Osteocyte (in vitro differentiated cells): ENCODE measurements around the gene SMU1. TPM values are rescaled to one million over a fixed set of nuclear protein-coding genes. Genes with fewer than 3 reads are reported as not detected.

Experiments
- DNase-seq: peaks from one replicate; pipeline ENCODE4 v3.0.0; 2021; ENCODE audit warnings: mixed read lengths; ENCODE audit not compliant: unreplicated experiment; ENCODE audit errors: extremely low spot score
- H3K27ac Mint-ChIP-seq: one replicate; pipeline ENCODE4 v1.8.0; 2021; ENCODE audit warnings: mild to moderate bottlenecking, mixed read lengths; ENCODE audit not compliant: unreplicated experiment
- H3K27me3 Mint-ChIP-seq: one replicate; pipeline ENCODE4 v1.8.0; 2021; ENCODE audit warnings: mixed read lengths; ENCODE audit not compliant: unreplicated experiment
- H3K36me3 Mint-ChIP-seq: one replicate; pipeline ENCODE4 v1.8.0; 2021; ENCODE audit warnings: mixed read lengths; ENCODE audit not compliant: unreplicated experiment
- H3K4me1 Mint-ChIP-seq: one replicate; pipeline ENCODE4 v1.8.0; 2021; ENCODE audit warnings: mixed read lengths; ENCODE audit not compliant: unreplicated experiment
- H3K4me3 Mint-ChIP-seq: one replicate; pipeline ENCODE4 v1.8.0; 2021; ENCODE audit warnings: mild to moderate bottlenecking, moderate library complexity, mixed read lengths; ENCODE audit not compliant: unreplicated experiment
- H3K9me3 Mint-ChIP-seq: one replicate; pipeline ENCODE4 v1.8.0; 2021; ENCODE audit warnings: mixed read lengths; ENCODE audit not compliant: unreplicated experiment
- CTCF ChIP-seq: fragments of 200-600 bp; sonication (generic); IDR thresholded peaks from 2 replicates; pipeline ENCODE4 v1.5.0; 2021; ENCODE audit warnings: antibody characterized with exemption, mild to moderate bottlenecking, moderate library complexity
- total RNA-seq: library from RNA; stranded (reverse); gene quantifications from 2 replicates; pipeline ENCODE4 v1.2.1, GENCODE V29; 2021

The SMU1 gene
- total RNA-seq, 1 donor from 2014 or later: 23.0 TPM

GRCh38 chr9:32992595-32993238 lies 83.8 kb downstream of the SMU1 start:
- Mint-ChIP-seq H3K4me3 (no peak overlapping the region), H3K4me1 (no peaks in the 10 kb centered on the region), H3K36me3 (peaks cover 26% of the 10 kb centered on the region), H3K27ac (no peak overlapping the region), H3K9me3 (no peaks in the 10 kb centered on the region), H3K27me3 (no peaks in the 10 kb centered on the region)
- TF ChIP-seq CTCF: no peak
- DNase-seq: no peak

DNA sequence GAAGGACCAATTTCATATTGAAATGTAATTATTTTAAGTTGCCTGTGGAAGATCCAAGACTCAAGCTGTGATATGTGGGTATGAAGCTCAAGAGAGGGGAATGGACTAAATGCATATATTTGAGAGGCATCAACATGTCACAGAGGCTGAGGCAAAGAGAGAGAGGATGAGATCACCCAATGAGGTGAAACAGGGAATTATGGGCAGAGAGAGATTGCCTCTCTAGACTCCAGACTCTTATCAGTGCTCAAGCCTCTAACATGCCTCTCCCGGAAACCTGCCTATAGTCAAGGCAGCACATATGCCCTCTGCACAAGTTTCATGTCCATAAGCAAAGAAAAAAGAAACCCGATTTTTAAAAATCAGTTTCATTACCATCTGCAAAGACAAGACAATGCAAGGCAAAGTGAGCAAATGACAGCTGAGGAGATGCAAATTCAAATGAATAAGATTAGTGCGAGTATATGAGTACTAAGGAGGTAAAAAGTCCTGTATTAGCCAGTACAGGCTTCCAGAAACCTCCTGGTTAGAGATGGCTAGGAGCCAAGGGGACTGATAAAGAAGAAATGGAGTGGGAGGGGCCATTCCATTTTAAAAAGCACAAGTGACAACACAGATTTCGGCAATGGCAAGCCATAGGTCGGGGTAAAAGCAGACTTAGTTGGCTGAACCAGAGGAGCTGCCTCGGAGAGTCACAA lies 84.4 kb downstream of the SMU1 start:
- no peak overlapping the region for H3K4me3 Mint-ChIP-seq
- no peak for TF ChIP-seq CTCF
- no peaks in the 10 kb centered on the region for H3K4me1 Mint-ChIP-seq
- H3K9me3 Mint-ChIP-seq: no peaks in the 10 kb centered on the region
- H3K27ac Mint-ChIP-seq: no peak overlapping the region
- peaks cover 32% of the 10 kb centered on the region for H3K36me3 Mint-ChIP-seq
- DNase-seq: no peak
- no peaks in the 10 kb centered on the region for H3K27me3 Mint-ChIP-seq

Other genes with a start within 250 kb of the SMU1 start
- 29.8 and 31.8 TPM in 2 replicates for gene APTX, start 75.0 kb downstream of the SMU1 start, total RNA-seq
- gene DNAJA1, start 51.4 kb downstream of the SMU1 start, total RNA-seq: 132 and 139 TPM in 2 replicates
- gene B4GALT1, start 90.7 kb upstream of the SMU1 start, total RNA-seq: 39.1 and 40.9 TPM in 2 replicates
- gene SPINK4, start 163.5 kb upstream of the SMU1 start, total RNA-seq: not detected in 2 replicates
- gene BAG1, start 188.0 kb upstream of the SMU1 start, total RNA-seq: 64.5 and 73.9 TPM in 2 replicates
- gene CHMP5, start 188.4 kb upstream of the SMU1 start, total RNA-seq: 63.7 and 64.4 TPM in 2 replicates
- gene NFX1, start 213.8 kb upstream of the SMU1 start, total RNA-seq: 36.1 and 39.9 TPM in 2 replicates